OCI-LY3 (cell line): ENCODE data around the gene ZNF761.
"Not testable (repeated sequence)": the region's sequence is repeated elsewhere in the genome, so short reads cannot be mapped to it uniquely, and the experiment has no call there.

Experiments used
- CTCF ChIP-seq: fragments of 200-600, 300-600 bp; sonication (generic); IDR thresholded peaks from 2 replicates; pipeline ENCODE4 v1.5.1; 2014; ENCODE audit warnings: antibody characterized with exemption, low read length, low read depth
- EZH2phosphoT487 ChIP-seq: fragments of 200-600 bp; shearing (Covaris generic); IDR thresholded peaks from 2 replicates; pipeline ENCODE4 v1.6.1; 2018; ENCODE audit warnings: antibody characterized with exemption, mixed run types, low read depth

- TF ChIP-seq CTCF, EZH2phosphoT487: not testable (repeated sequence)
Measured at GRCh38 chr19:53460131-53460721, 28.4 kb downstream of the ZNF761 start.
